ENCODE measurements around the gene E2F3.

E2F3 gene

GRCh38 chr6:20402342-20403069 lies 827 bp downstream of the E2F3 start:
- DNase-seq, result peak; percentile 24

- peak; percentile 91 for DNase-seq
These were observed 1.5 kb downstream of the E2F3 start for GRCh38 chr6:20403070-20403765.

GRCh38 chr6:20403766-20404640 lies 2.3 kb downstream of the E2F3 start:
- no peak for DNase-seq

DNA sequence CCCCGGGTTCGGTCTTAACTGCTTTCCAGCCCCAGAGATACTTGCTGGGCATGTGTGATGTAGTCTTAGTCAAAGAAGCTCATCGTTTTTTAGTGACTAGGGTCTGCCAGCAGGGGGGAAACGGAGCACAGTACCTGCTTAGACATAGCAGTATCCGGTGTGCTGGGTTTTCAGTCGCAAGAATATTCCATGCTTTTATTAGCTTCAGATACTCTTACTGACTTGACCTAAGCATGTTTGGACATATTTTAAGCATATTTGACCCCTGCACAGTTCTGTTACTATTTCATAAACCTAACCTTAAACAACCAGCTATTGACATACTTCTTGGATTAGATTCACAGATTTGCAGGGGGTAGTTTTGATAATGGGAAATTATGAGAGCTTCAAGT lies 3.0 kb downstream of the E2F3 start:
- no peak for DNase-seq

GRCh38 chr6:20408851-20409250 lies 7.2 kb downstream of the E2F3 start:
- DNase-seq, result no peak

DNA sequence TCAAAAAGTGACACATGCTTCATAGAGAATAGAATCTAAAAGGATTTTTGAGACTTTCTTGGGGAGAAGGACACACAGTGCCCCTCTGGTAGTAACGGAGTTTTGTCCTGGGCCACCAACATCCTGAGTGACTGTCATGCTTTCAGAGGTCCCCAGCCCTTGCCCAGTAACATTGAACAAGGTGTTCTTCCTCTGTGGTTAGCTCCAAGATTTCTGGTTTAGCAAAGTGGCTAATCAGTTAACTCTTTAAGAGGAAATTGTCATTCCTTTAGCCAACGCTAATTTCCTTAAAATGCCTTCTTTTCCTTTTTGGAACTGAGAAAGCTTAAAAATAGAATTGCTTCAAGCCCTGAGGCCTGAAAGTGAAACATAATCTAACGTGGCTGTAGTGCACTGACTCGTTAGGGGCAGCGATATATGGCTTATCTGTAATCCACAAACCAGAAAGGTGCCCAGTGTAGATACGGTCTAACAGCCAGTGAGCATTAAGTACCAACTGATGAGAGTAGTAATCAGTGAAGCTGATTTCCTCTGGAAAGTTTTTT lies 7.8 kb downstream of the E2F3 start:
- no peak for DNase-seq

- no peak for DNase-seq
These were observed 9.9 kb downstream of the E2F3 start for GRCh38 chr6:20411544-20411943.

GRCh38 chr6:20411953-20412681 lies 10.4 kb downstream of the E2F3 start:
- no peak for DNase-seq

- DNase-seq, result peak; percentile 10
These were observed 11.0 kb downstream of the E2F3 start for GRCh38 chr6:20412682-20413073.

GRCh38 chr6:20413826-20414225 lies 12.1 kb downstream of the E2F3 start:
- DNase-seq, result no peak

- DNase-seq, result no peak
These were observed 13.0 kb downstream of the E2F3 start for GRCh38 chr6:20414711-20415110.

GRCh38 chr6:20415304-20415703 lies 13.6 kb downstream of the E2F3 start:
- DNase-seq, result no peak

- no peak for DNase-seq
These were observed 14.2 kb downstream of the E2F3 start for GRCh38 chr6:20415712-20416454.

- DNase-seq, result no peak
These were observed 15.1 kb downstream of the E2F3 start for GRCh38 chr6:20416567-20417345.

GRCh38 chr6:20417819-20418218 lies 16.1 kb downstream of the E2F3 start:
- DNase-seq, result no peak

DNA sequence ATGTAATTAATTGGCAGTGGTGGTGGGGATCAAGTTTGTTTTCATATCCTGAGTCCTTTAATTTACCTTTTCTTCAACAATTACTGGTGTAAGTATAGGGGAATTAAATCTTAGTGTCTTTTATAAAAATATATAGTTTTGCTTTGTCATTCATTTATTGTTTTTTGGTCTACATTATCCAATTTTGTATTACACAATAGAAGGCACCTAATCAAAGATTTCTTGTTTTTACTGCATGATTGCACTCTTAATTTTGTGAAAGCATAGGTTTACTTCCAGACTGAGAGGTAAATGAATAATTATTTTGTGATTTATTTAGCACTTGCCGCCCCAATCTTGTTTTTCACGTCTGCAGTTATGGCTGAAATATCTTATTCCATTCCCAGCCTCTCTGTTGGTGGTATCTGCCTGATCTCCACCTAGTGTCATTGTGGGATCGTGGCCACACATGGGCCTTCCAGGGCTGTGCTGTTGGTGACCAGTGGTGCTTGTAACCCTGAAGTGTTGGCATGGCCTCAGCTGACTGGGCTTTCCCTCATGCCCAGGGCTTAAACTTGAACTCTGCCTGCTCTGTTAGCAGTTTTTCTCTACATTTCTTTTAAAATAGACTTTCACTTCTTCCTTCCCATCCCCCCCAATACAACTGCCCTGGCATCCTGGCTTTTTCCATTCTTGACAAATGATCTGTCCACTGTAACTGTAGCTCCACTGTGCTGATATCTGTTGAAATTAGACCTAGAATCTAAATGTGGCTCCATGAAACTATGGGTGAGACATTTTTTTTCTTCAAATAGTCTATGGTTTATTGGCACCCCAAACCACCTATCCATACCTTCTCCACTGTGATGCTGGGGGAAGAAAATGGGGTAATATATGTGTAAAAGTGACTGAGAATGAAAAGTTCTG lies 24.8 kb downstream of the E2F3 start:
- no peak for DNase-seq

GRCh38 chr6:20427856-20428255 lies 26.2 kb downstream of the E2F3 start:
- DNase-seq, result no peak

GRCh38 chr6:20432692-20433091 lies 31.0 kb downstream of the E2F3 start:
- DNase-seq, result peak; percentile 62

- no peak for DNase-seq
These were observed 31.6 kb downstream of the E2F3 start for GRCh38 chr6:20433321-20433720.

GRCh38 chr6:20433929-20434328 lies 32.2 kb downstream of the E2F3 start:
- no peak for DNase-seq

Data from NCI-H774 (cell line).